NCI-H187 (cell line): ENCODE measurements around the gene KRTAP5-3.

Experiments used
- DNase-seq, 2 experiments: peaks; one replicate each; lab custom pipeline; 2025; lab: John Stamatoyannopoulos, UW

The KRTAP5-3 gene

DNA sequence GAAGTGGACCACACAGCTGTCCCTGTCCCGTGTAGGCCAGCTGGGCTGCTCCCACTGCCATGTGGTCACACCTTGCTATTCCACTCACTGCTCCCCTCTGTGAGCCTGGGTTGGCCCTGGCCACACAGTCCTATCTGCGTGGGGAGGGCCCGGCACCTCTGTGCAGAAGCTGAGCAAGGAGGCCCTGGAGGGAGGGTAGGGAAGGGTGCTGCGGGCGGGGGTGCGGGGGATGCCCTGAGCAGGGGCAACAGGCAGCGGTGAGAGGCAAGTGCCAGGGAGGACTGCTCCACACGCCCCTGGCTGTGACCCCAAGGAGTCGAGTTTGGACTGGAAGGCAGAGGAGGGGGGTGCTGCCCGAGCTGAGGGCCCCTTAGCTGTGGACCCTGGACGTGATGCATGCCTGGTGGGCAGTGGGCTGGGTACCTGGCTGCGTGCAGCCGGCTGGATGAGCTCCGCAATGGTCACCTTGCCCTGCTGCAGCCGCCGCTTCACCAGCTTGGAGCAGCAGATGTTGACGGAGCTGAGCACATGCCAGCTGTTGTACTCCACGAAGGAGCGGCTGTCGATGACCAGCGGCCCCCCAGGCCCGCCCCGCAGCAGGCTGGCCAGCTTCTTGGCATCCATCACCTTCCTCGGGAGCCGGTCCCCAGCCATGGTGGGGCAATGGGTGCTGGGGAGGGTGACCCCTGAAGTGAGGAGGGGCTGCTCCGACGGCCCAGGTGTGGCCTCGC lies 42.9 kb downstream of the KRTAP5-3 start:
- DNase-seq: no peak

DNA sequence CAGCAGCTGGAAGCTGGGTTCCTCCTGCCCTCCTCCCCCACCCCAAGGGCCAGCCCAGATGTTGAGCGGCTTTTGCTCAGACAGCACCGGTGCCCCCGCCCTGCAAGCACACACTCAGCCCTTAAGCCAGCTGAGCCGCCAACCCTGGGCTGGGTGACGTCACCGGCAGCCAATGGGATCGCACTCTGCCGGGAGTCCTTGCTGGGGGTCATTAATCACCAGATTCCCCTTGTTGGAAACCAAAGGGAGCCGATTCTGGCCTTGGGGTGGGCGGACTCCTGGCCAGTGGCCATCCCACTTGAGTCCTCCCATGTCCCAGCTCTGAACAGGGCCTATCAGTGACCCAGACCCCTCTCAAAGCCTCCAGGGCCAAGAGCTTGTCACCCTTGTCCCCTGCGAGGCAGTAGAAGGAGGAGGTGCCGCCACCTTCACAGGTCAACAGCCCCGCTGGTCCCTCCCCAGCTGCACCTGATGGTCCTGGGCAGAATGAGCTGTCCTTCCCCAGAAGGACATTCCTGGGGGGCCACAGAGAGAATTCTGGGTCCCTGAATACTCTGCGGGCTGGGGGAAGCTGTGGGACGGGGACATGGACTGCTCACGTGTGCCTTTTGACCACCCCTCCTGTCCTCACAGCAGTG lies 43.6 kb downstream of the KRTAP5-3 start:
- DNase-seq: no peak

DNA sequence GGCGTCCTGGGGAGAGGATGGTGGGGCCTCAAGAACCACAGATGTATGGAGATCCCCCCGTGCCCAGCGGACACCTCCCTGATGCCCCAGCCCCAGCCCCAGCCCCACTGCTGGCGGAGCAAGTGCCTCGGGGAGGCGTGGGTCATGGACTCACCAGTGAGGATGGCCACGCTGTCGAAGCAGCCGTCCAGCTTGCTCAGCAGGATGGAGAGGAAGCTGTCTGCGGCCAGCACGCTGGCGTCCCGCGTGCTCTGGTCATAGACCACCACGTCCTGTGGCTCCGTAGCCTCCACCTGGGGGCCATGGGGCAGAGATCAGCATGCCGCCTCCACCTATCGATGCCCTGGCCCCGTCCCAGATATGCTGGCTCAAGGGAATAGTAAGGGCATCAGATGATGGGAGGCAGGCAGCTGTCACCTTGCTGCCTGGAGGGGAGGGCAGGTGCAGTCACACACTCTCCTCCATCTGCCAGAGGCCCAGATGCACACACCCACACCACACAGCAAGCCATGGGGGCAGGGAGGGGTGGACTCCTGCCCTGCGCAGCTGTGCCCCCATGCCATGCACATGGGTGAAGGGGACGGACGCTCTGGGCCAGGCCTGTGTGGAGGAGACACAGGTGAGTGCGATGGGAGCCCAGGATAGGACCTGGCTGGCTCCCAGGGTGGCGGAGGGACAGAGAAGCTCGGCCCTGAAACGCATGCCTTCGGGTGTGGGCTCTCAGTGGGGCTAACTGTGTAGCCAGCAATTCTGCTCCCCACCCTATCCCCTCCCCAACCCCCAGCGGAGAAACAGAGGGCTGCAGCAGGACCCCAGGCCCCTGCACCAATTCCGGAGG lies 44.3 kb downstream of the KRTAP5-3 start:
- no peak for DNase-seq

DNA sequence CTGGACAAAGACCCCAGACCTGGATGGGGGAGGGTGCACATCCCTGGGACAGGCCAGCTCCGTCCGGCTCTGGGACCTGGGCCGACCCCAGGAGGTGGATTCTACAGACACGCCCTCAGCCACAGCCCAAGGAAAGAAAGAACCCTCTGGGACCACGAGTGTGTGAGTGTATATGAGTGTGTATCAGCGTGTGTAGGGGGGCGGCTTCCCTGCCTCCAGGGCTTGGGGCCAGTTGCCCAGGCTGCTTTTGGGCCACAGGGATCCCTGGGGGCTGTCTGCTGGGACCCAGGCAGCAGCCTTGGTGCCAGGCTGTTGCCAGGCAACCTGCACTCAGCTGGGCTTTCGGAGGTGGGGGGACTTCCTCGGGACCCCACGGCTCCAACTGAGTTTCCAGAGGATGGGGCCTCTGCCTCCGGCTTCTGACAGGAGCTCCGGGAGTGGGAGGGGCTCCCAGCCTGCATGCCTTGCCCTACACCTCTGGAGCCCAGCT lies 45.1 kb downstream of the KRTAP5-3 start:
- DNase-seq: no peak

DNA sequence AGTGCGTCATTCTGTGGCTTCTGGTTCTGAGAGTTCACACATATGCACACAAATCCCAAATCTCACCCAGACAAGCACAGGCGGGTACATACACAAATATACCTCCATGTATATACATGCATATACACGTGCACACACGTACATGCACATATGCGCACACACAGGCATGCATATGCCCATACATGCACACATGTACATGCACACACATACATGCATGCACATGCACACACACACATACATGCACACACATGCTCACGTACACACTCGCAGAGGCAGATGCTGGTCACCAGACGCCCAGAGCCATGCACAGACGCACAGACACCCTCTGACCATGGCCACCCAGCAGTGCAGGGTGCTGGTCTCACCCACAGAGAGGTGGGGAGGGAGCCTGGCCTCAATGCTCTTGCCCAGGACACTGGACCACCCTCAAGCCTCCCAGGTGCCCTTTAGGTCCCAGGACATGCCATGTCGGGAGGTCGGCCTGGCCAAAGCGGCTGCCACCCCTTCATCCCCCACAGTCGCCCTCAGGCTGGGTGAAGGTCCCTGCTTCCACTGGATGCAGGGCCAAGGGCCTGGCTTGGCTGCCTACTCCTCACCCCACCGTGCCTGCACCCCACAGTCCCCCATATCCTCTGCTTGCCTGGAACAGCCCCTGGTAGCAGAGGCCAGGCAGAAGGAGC lies 45.7 kb downstream of the KRTAP5-3 start:
- no peak for DNase-seq

DNA sequence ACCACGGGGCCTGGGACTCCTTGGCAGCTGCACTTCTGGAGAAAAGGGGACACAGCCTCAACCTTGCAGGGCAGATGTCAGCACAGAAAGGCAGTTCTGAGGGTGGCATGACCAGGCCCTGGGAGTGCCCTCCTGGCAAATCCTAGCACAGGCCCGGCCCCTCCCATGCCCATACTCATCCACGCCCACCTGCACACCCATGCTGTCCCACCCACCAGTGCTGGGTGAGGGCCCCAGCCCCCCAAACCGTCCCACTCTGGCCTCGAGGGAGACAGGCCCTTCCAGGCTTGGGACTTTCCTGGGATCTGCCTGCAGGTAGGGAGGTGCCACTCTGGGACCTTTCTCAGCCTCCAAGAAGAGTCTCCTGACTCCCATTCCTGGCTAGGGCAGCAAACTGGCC lies 46.3 kb downstream of the KRTAP5-3 start:
- no peak for DNase-seq

DNA sequence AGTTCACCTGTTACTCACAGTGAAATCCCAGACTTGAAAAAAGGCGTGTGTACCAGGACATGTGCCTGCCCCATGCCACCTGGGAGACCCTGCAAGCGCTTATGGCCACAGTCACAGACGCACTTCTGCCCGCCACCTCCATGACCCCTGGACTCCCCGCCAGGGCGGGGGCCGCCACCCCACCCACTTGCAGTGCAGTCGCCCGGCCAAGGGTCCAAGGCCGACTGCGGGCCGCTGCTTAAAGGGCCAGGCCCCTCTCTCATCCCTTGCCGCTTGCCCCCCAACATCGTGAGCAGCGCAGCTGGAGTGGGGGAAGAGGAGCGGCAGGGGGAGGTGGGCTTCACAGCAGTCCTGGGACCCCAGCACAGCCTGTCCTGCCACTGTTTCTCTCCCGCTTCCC lies 47.0 kb downstream of the KRTAP5-3 start:
- DNase-seq: no peak

DNA sequence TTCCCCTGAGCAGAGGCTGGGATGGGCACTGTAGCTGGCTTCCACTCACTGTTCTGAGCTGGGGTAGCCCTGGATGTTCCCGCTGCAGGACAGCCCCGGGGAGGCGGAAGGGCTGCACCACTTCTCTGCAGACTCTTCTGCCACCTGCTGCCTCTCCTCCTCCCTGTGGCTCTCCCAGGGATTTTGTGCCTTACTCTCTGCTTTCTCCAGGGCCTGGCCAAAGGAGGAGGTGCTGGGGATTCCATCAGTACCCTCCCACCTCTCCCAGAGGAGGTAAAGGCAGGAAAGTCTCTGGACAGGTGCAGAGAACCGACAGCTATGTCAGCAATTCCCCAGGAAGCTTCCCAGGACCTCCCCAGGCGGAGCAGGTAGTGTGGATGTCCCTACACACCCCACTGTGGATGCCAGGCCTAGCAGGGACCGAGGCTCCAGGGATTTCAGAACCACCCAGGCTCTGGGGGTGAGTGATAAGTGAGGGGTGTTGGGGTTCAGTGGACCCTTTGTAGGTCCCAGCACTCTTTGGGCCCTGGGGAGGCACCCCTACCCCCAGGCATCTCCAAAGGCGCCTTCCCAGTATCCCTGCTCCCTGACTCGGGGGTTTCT lies 47.5 kb downstream of the KRTAP5-3 start:
- DNase-seq: no peak

DNA sequence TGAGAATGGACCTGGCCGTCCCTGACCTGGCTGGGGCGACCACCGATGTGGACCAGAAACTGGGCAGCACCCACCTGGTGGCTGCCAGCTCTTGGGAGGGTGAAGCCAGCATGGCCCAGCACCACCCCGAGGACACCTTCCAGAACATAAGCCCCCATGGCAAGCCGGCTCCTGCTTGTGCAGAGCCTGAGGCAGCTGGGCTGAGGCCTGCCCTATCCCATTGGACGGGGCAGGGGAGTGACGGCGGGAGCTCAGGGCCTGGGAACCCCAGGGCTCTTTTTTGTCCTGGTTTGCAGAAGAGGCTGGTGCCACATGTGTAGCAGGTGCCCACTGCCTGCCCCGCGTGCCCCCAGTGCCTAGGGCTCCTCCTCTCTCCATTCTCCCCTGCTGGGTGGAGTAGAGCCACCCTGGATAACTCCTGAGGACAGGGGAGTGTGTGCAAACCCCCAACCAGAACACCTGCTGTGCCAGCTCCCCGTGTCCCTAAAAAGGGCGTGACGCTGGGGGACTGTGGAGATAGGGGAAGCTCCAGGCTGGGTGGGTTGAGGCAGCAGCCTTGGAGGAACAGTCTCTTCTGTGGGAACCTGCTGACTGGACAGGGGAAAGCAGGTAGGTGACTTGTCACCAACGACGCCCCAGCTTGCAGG lies 48.1 kb downstream of the KRTAP5-3 start:
- DNase-seq: no peak

DNA sequence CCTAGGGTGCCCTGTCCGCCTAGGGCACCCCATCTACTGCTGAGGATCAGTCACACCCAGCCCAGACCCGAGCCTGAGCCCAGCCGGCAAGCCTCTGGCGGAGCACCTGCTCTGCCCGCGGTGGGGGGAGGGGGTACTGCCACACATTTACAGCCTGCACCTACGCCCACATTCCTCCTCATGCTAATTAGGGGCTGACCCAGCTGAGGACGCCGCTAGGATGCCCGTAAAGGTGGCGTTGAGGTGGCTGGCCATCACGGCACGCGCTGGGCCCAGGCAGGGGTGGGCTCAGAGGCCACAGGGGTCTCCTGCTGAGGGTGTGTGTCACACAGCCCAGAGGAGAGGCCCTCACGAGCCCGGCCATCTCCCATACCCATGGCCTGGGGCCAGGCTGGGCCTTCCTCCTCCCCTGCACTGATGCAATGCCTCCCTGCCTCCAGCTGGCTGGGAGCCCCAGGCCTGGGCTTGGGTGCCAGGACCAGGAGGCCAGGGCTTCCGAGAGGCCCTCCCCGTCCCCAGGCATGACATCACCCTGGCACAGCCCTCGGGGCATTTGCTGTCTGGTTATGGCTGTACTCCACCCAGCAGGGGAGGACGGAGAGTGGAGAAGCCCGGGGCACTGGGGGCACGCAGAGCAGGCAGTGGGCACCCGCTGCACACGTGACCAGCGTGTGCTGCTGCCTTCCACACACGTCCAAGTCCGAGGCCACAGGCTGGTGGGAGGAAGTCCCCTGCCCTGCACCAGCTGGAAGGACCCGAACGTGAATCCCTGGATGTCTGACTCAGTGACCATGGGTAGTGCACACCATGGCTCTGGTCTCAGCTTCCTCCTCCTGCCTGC lies 48.9 kb downstream of the KRTAP5-3 start:
- no peak for DNase-seq

DNA sequence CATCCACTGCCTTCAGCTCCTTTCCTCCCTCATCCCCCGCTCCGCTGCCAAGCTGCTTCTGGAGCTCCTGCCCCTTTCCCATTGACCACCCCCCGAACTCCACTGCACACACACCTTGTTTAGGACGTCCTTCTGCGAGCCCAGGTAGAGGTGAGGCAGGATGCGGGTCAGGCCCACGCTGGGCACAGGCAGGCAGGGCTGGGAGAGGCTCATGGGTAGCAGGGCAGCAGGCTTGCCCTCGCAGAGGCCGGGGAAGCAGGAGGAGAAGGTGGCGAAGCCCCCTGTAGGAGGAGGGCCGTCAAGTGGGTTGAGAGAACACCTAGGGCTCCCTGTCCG lies 49.5 kb downstream of the KRTAP5-3 start:
- DNase-seq: no peak

DNA sequence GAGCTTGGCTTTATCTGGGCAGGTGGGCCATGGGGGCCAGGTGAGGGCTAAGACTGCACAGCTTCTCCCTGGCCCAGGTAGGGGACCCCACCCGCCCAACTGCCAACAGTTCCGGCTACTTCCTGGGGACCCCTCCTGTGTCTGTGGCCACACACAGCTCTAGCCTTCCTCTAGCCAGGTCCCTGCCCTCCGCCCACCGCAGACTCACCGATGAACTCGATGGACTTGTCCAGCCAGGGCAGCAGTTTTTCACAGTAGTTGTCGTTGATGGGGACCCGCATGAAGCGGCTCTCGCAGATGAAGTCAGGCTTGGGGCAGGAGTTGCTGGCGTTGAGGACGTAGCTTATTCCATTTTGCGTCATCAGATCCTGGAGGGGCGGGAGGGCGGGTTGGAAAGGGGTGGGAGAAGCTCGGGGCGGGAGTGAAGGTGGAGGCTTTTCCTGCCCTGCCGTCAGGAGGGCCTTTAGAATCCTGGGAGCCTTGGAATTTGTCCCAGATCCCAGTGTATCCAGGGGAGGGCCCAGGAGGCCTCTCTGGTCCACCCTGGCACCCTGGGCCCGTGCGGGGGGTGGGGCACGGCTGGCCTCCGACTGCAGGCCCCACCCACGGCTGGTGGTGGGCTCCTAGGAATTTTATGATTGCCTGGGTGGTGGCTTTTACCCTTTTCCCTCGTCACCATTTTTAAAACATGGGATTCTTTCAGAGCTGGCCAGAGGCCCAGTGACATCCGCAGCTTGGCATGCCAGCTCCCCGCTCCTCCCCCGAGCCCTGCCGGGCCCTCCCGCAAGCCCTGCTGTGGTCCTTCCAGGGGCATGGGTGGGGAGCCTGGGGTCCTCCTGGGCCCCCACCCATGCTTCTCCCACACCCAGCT lies 50.1 kb downstream of the KRTAP5-3 start:
- no peak for DNase-seq
